Activated CD8-positive, alpha-beta memory T cell treated with anti-CD3 and anti-CD28 coated beads, Interleukin-2, amount 50 U/mL, for 24 hours (primary cell): ENCODE measurements around the gene NEIL1.

ENCODE experiments used
- DNase-seq: peaks from one replicate; pipeline ENCODE4 v3.0.0-alpha.2; 2020; ENCODE audit errors: extremely low read depth

NEIL1 gene

DNA sequence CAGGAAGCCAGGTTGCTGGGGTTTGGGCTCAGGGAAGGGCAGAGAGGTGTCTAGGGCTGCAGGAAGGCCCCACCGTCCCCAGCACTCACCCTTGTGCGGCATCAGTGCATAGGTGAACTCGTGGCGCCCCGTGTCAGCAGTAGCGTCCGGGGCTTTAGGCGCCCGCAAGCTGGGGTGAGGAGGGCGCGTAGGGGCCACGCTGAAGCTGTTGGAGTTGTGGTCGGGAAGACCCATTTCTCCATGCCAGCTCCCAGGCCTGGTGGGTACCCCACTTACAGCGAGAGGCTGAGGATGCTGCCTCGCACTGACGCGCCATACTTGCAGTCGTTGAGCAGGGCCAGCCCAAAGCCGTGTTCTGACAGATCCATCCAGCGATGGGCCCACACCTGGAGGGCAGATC is 9.7 kb downstream of the NEIL1 start:
- DNase-seq, result no peak

GRCh38 chr15:75357976-75358673 is 11.3 kb downstream of the NEIL1 start:
- DNase-seq, result no peak

DNA sequence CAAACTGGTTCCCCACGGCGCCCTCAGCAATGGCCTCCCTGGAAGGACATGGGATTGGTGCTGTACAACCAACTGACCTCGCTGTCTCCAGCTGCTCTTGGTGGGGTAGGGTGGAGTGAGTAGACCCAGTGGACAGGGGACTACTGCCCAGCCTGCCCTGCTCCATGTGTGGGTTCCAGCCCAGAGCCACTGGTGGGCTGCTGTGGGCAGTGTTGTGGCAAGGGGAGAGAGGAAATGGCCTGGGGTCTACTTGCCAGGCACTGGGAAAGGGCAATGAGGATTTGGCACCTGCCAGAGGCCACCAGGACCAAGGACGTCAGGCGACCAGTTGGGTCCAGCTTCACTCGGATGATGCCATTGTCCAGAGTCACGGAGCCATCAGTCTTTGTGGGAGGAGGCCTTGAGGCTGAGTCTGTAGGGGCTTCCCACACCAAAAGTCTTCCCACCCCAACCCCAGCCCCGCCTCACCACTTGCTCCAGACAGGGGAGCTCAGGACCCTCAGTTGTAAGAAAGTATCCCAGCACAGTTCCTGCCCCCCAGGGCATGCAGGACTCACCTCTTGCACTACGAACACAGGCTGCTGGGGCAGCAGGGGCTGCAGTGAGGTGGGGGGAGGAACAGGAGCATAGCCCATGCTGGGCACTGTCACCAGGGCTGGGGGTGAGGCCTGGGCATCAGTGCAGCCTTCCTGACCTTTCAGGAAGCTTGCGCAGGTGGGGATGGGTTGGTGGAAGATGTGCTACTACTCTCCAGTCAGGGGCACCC is 12.1 kb downstream of the NEIL1 start:
- DNase-seq, result no peak

DNA sequence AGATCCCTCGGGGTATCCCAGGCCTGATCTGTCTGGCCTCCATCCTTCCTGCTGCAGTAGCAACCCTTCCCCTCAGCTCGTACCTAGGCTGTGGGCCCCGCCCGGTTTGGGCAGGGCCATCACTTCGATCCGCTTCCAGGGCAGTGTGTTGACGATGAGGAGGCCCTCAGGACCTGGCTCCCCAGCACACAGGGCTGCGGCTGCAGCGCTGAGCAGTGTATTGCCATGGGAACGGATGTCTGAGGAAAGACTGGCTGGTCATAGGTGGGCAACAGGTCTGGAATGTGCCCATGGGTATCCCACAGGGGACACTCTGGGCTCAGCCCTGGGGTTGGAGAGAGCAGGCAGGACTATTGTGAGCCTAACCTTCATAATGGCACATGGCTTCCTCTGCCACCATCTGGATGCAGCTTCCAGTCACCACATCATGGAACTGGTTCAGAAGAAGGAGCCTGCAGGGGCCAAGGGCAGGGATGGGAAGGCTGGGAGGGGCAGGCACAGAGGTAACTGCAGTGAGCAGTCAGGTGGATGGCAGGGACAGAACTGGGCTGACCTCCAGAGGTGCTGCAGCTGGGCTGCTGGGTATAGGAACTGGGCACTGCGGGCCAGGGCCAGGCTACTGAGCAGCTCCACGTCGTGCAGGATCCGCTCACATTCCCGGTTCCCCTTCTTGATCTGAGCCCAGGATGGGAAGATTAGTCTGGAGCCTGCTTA is 12.9 kb downstream of the NEIL1 start:
- no peak for DNase-seq

GRCh38 chr15:75360391-75360790 is 13.6 kb downstream of the NEIL1 start:
- DNase-seq, result no peak

- no peak for DNase-seq
Observed at GRCh38 chr15:75360856-75361255, 14.0 kb downstream of the NEIL1 start.

- no peak for DNase-seq
Observed at GRCh38 chr15:75361361-75361988, 14.6 kb downstream of the NEIL1 start.

DNA sequence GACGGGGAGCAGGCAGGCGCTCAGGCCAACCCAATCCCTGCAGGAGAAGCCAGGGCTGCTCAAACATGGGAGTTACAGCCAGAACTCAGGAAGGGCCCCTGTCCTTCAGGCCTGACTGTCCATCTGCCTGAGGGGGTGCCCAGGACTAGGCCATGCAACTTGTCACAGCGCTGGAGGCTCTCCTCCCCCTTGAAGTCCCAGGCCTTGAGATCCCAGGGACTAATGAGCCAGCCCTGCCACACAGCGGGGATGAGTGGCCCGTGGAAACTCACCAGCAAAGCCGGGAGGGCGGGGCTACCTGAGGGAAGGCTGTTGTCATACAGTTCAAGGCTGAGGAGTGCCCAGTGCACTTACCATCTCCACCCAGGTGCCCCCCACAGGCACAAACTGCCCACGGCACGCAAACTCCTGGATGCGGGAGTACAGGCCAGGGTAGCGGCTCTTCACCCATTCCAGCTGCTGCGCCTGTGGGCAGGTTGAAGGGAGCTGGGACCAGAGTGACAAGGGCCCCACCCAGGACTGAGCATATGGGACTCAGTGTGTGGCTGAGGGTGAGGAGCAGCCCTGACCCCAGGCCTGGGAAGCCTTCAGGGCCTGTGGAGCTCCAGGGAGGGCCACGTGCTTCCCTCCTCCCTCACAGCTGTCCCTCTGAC is 15.3 kb downstream of the NEIL1 start:
- DNase-seq, result no peak

GRCh38 chr15:75362642-75363249 is 15.9 kb downstream of the NEIL1 start:
- DNase-seq, result no peak

GRCh38 chr15:75363786-75364185 is 16.9 kb downstream of the NEIL1 start:
- DNase-seq, result no peak

- DNase-seq, result no peak
Observed at GRCh38 chr15:75364881-75365280, 18.0 kb downstream of the NEIL1 start.

DNA sequence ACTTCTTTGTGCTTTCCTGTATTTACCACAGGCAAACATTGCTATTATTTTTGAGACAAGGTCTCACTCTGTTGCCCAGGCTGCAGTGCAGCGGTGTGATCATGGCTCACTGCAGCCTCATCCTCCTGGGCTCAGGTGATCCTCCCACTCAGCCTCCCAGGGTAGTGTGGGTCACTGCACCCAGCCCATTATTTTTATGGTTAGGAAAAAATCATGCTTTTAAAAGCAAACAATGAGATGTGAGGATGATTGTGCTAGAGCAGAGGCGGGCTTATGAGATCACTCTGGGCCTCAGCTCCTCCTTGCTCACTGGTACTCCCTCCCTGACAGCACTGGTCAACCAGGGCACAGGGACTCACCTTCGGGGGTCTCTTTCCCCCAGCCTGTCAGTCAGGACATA is 19.3 kb downstream of the NEIL1 start:
- no peak for DNase-seq

DNA sequence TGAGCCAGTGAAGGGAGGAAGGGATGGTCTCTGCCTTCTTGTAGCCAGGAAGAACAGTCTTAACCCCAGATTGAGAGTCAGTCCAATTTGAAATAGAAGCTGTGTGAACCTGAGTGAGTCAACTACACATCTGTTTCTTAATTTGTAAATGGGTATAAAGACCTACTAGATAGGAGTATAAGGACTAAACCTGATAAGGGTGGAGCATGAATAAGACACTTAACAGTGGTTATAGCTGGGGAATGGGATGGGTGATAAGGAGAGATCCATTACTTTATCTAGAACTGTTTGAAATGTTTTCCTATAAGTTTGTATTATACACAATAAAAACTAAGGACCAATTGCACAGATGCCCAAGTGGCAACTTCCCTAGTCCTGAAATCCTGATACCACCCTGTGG is 20.2 kb downstream of the NEIL1 start:
- no peak for DNase-seq

- DNase-seq, result no peak
Observed at GRCh38 chr15:75367406-75367912, 20.6 kb downstream of the NEIL1 start.

DNA sequence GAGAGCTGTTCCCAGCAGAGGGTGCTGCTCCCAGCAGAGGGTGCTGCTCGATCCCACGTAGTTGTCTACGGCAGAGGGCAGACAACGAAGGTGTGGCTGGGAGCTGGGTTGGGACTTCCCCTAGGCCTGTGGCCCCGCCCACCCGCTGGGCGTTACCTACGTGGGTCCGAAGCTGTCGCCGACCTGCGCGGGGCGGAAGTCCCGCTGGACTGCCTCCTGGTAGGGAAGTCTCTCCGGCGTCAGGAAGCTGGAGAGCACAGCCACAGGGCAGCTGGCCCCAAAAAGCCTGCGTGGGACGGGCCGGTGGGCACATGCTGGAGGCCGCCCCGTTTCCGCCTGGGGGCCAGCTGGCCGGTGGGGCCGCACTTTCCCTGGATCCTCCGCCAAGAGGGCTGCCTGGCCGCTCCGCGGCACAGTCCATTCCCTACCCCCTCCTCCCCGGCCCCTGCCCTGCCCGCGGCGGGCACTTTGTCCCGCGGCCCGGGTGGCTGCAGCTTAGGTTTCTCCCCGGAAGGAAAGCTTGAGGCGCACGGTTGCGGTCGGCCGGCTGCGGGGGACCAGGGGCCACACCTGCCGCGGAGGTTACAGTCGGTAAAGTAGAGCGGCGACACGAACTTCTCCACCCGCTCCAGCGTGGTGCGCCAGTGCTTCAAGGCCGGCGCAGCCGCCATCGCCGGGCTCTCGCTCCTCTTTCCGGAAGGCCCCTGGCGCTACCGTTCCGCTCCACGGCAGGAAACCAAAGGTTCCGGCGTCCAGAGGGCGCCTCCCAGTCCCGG is 21.3 kb downstream of the NEIL1 start, which contains the start of gene MAN2C1:
Gene MAN2C1, minus strand, starts transcription at position 695 of the 776 bp plus-strand sequence. Its CDS starts 24 bp downstream, at position 671.
- DNase-seq, result peak; percentile 81

- no peak for DNase-seq
Observed at GRCh38 chr15:75368689-75369239, 21.9 kb downstream of the NEIL1 start.

GRCh38 chr15:75369897-75370581 is 23.2 kb downstream of the NEIL1 start:
- no peak for DNase-seq

GRCh38 chr15:75371486-75371885 is 24.6 kb downstream of the NEIL1 start:
- DNase-seq, result no peak
